D721Med (cell line): ENCODE measurements around the gene VPS72.
"Not testable (repeated sequence)": the region's sequence is repeated elsewhere in the genome, so short reads cannot be mapped to it uniquely, and the experiment has no call there.

Source experiments
- DNase-seq: peaks from one replicate; pipeline ENCODE4 v3.0.0; 2011; ENCODE audit warnings: low spot score; ENCODE audit not compliant: insufficient read length
- FAIRE-seq: peaks from 2 replicates; lab custom pipeline; 2011; peaks lifted over from hg19 to GRCh38; lab: Jason Lieb, UNC
- TF ChIP-seq, protein P1 (sequence below): IDR thresholded peaks from 2 replicates; pipeline ENCODE4 v1.5.1; 2012; ENCODE audit warnings: mild to moderate bottlenecking, control low read depth; ENCODE audit not compliant: insufficient read depth; ENCODE audit errors: missing control alignments

The VPS72 gene

DNA sequence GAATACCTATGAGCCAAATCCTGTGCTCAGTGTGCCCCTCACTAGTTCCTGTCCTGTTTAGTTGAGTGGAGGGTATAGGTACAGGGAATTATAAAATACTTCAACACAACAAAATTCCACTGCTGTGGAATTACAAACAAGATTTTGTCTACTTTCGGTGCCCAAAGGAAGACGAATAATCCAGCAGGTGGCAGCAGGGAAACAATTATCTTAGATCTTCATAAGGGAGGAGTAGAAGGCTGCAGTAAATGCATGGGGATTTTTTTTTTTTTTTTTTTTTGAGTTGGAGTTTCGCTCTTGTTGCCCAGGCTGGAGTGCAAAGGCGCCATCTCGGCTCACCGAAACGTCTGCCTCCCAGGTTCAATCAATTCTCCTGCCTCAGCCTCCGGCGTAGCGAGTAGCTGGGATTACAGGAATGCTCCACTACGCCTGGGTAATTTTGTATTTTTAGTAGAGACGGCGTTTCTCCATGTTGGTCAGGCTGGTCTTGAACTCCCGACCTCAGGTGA is 6.3 kb upstream of the VPS72 start:
- DNase-seq (no peak), FAIRE-seq (no peak)
- TF ChIP-seq, protein P1, sequence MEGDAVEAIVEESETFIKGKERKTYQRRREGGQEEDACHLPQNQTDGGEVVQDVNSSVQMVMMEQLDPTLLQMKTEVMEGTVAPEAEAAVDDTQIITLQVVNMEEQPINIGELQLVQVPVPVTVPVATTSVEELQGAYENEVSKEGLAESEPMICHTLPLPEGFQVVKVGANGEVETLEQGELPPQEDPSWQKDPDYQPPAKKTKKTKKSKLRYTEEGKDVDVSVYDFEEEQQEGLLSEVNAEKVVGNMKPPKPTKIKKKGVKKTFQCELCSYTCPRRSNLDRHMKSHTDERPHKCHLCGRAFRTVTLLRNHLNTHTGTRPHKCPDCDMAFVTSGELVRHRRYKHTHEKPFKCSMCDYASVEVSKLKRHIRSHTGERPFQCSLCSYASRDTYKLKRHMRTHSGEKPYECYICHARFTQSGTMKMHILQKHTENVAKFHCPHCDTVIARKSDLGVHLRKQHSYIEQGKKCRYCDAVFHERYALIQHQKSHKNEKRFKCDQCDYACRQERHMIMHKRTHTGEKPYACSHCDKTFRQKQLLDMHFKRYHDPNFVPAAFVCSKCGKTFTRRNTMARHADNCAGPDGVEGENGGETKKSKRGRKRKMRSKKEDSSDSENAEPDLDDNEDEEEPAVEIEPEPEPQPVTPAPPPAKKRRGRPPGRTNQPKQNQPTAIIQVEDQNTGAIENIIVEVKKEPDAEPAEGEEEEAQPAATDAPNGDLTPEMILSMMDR = peak; percentile 84

DNA sequence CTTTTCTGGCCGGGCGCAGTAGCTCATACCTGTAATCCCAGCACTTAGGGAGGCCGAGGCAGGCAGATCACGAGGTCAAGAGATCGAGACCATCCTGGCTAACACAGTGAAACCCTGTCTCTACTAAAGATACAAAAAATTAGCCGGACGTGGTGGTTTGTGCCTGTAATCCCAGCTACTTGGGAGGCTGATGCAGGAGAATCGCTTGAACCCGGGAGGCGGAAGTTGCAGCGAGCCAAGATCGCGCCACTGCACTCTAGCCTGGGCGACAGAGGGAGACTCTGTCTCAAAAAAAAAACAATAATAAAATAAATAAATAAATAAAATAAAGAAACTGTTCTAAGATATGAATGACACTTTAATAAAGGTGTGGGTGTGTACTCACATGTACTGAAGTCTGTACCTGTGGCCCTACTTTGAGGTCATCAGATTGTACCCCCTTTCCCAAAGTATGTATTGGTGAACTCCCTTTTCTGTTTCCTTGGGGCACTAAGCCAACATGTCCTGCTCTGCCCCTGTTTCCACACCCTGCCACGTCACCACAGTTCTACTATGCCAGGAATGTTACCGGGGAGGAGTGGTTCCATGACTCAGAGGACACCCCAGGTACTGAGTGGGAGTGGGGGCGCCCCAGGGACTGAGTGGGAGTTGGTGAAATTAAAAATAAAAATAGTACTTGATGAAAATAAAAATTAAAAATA is 5.0 kb upstream of the VPS72 start:
- not testable (repeated sequence) for DNase-seq, FAIRE-seq

DNA sequence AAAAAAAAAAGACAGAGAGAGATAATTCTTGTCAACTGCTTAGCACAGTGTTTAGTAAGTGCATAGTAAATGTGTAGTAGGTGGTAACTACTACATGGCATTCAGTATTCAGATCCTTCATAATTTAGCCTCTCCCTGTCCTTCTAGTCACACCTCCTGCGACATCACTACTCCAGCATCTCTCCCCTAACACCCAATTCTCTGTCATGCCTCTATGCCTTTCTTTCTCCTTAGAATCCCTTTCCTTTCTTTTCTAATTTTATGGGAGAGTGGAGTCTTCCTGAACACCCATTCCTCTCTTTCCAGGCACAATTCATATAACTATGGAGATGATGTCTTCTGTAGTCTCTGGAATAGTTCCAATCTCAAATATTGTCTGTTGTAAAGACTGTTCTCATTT is 3.9 kb upstream of the VPS72 start:
- TF ChIP-seq, protein P1 = no peak
- DNase-seq (no peak), FAIRE-seq (no peak)

DNA sequence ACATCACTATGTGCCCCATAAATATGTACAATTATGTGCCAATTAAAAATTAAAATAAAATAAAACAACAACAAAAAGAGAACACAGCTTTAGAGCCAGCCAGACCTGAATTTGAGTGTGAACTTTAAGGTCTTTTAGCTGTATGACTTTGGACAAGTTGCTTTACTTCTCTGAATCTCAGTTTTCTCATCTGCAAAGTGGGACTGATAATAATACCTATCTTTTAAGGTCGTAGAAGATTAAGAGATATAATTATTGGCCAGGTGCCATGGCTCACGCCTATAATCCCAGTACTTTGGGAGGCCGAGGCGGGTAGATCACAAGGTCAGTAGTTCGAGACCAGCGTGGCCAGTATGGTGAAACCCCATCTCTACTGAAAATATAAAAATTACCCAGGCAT is 3.3 kb upstream of the VPS72 start:
- FAIRE-seq (no peak), DNase-seq (no peak)
- TF ChIP-seq, protein P1 = no peak

DNA sequence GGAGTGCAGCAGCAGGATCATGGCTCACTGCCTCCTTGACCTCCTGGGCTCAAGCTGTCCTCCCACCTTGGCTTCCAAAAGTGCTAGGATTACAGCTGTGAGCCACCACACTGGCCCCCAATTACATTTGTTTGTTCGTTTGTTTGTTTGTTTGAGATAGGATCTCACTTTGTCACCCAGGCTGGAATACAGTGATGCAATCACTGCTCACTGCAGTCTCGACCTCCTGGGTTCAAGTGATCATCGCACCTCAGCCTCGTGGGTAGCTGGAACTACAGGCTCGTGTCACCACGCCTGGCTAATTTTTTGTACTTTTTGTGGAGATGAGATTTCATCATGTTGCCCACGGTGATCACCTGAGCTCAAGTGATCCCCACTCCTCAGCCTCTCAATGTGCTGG is 2.0 kb upstream of the VPS72 start:
- DNase-seq (no peak), FAIRE-seq (no peak)
- TF ChIP-seq, protein P1 = no peak

DNA sequence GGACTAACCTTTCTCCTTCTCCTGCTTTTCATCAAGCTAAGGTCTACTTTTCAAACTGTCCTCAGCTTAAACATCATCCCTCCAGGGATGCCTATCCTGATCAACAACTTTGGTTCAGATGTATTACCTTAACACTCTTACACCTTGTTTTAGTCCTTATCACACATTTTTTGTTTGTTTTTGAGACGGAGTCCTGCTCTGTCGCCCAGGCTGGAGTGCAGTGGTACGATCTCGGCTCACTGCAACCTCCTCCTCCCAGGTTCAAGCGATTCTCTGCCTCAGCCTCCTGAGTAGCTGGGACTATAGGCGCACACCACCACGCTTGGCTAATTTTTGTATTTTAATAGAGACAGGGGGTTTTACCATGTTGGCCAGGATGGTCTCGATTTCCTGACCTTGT is 1.3 kb downstream of the VPS72 start:
- DNase-seq, FAIRE-seq: not testable (repeated sequence)

DNA sequence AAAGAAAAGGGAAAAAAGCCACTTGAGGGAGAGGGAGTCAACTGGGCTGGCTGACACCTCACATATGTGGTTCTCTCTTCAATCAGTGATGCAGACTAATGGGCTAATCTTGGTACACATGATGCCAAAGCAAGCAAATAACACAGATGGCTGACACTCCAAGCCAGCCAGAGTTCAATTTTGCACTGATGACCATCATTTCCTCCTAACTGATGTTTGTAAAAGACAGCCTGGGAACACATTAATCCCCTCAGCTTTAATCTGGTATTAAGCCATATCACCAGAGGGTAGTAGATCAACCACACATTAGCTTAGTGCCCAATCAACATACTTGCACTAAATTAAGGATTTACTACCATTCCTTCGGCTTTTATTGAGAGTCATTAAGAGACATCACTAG is 2.8 kb downstream of the VPS72 start:
- peak; percentile 90 for FAIRE-seq
- TF ChIP-seq, protein P1 = no peak

DNA sequence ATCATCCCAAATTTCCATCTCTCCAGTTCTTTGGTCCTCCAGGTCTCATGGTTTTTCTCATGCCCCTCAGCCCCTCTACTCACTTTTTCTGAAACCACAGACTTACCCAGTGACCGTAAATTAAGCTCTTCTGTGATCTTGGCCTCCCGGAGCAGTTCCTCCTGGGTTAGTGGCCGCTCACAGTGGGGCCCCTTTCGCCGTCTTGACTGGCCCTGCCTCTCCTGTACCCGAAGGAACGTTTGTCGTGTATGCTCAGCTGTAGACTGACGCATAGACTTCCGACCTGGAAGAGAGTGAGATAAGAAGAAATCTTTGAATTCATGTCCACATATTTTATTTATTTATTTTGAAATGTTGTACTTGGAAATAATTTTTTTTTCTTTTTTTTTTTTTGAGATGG is 5.8 kb downstream of the VPS72 start:
- TF ChIP-seq, protein P1 = no peak
- FAIRE-seq (no peak), DNase-seq (no peak)

More for the DNA sequence above, 2.8 kb downstream of the VPS72 start:
- peak; percentile 58 for DNase-seq
